GM12891 (cell line): ENCODE data around the gene ZNF425.

Experiments used
- DNase-seq: peaks from one replicate; pipeline ENCODE4 v3.0.0; 2011; ENCODE audit warnings: low spot score; ENCODE audit not compliant: insufficient read length
- FAIRE-seq: peaks from 2 replicates; lab custom pipeline; 2011; peaks lifted over from hg19 to GRCh38; lab: Jason Lieb, UNC
- PAX5 ChIP-seq: IDR thresholded peaks from 2 replicates; pipeline ENCODE4 v1.6.1; 2011; ENCODE audit warnings: low read length, moderate library complexity, mild to moderate bottlenecking; ENCODE audit not compliant: insufficient read depth, severe bottlenecking
- POLR2A ChIP-seq: IDR thresholded peaks from 2 replicates; pipeline ENCODE4 v1.6.1; 2011; ENCODE audit warnings: low read depth, low read length, control low read depth
- POLR2AphosphoS5 ChIP-seq: IDR thresholded peaks from 2 replicates; pipeline ENCODE4 v1.6.1; 2011; ENCODE audit warnings: low read depth, low read length, control low read depth
- POU2F2 ChIP-seq: IDR thresholded peaks from 2 replicates; pipeline ENCODE4 v1.6.1; 2011; ENCODE audit warnings: low read depth, mild to moderate bottlenecking, control low read depth, low read length, moderate library complexity
- SPI1 ChIP-seq: IDR thresholded peaks from 2 replicates; pipeline ENCODE4 v1.6.1; 2011; ENCODE audit warnings: low read depth, low read length, control low read depth
- TAF1 ChIP-seq: IDR thresholded peaks from 2 replicates; pipeline ENCODE4 v1.6.1; 2011; ENCODE audit warnings: low read depth, low read length, control low read depth

Gene ZNF425

GRCh38 chr7:149077594-149077993, 48.5 kb downstream of the ZNF425 start:
- no peak for TF ChIP-seq PAX5
- TF ChIP-seq SPI1: no peak
- TF ChIP-seq POLR2AphosphoS5: no peak
- no peak for TF ChIP-seq TAF1
- TF ChIP-seq POLR2A: no peak
- TF ChIP-seq POU2F2: no peak
- FAIRE-seq (no peak), DNase-seq (no peak)

DNA sequence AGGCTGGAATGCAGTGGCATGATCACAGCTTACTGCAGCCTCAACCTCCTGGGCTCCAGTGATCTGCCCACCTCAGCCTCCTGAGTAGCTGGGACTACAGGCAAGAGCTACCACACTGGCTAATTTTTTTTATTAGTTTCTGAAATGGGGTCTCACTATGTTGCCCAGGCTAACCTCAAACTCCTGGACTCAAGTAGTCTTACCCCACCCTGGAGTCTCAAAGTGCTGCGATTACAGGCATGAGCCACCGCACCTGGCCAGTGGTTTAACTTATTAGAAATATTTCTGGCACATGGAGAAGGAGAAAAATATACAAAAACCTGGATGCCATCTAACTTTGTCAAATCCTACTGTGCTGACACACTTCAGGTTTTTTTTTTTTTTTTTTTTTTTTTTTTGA, 50.8 kb downstream of the ZNF425 start:
- TF ChIP-seq POLR2AphosphoS5 (no peak), POU2F2 (no peak), TAF1 (no peak), PAX5 (no peak), POLR2A (no peak), SPI1 (no peak)
- DNase-seq (no peak), FAIRE-seq (no peak)

GRCh38 chr7:149074116-149074885, 51.8 kb downstream of the ZNF425 start:
- FAIRE-seq (no peak), DNase-seq (no peak)
- TF ChIP-seq SPI1 (no peak), POLR2AphosphoS5 (no peak), PAX5 (no peak), POLR2A (no peak), POU2F2 (no peak), TAF1 (no peak)

- no peak for FAIRE-seq
- TF ChIP-seq PAX5: no peak
- no peak for TF ChIP-seq POLR2AphosphoS5
- TF ChIP-seq SPI1: no peak
- TF ChIP-seq POLR2A: no peak
- no peak for TF ChIP-seq POU2F2
- TF ChIP-seq TAF1: no peak
- DNase-seq: no peak
These were observed 53.7 kb downstream of the ZNF425 start for GRCh38 chr7:149072438-149072775.

GRCh38 chr7:149071641-149072437, 54.3 kb downstream of the ZNF425 start:
- DNase-seq: no peak
- TF ChIP-seq POLR2AphosphoS5 (no peak), POLR2A (no peak), SPI1 (no peak), PAX5 (no peak), TAF1 (no peak), POU2F2 (no peak)
- no peak for FAIRE-seq

- DNase-seq: no peak
- FAIRE-seq: no peak
These were observed 54.9 kb downstream of the ZNF425 start for GRCh38 chr7:149071182-149071635.

DNA sequence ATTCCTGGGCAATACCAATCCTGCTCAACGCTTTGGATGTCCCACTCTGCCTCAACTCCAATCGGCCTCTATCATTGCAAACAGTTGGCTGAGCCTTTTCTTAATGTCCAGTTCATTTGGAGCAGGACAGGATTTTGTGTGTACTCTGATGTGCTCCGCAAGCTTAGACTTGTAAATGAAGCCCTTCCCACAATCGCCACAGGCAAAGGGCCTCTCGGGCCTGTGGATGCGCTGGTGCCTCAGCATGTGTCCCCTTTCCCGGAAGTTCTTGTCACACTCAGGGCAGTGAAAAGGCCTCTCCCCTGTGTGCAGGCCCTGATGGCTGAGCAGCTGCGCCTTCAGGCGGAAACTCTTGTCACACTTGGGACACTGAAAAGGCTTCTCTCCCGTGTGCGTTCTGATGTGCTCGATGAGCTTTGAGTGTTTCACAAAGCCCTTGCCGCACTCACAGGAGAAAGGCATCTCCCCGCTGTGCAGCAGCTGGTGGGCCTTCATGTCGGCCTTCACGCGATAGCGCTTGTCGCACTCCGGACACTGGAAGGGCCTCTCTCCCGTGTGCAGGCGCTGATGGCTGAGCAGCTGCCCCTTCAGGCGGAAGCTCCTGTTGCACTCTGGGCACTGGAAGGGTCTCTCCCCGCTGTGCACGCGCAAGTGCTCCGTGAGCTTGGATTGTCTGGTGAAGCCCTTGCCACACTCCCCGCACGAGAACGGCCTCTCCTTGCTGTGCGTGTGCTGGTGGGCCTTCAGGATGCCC, 55.6 kb downstream of the ZNF425 start:
- DNase-seq: no peak
- FAIRE-seq: no peak
- no peak for TF ChIP-seq POU2F2
- no peak for TF ChIP-seq PAX5
- no peak for TF ChIP-seq SPI1
- no peak for TF ChIP-seq POLR2A
- TF ChIP-seq POLR2AphosphoS5: no peak
- no peak for TF ChIP-seq TAF1

More at GRCh38 chr7:149071182-149071635, 54.9 kb downstream of the ZNF425 start:
- no peak for TF ChIP-seq POLR2A
- TF ChIP-seq POLR2AphosphoS5: no peak
- TF ChIP-seq PAX5: no peak
- TF ChIP-seq SPI1: no peak
- TF ChIP-seq TAF1: no peak
- no peak for TF ChIP-seq POU2F2

DNA sequence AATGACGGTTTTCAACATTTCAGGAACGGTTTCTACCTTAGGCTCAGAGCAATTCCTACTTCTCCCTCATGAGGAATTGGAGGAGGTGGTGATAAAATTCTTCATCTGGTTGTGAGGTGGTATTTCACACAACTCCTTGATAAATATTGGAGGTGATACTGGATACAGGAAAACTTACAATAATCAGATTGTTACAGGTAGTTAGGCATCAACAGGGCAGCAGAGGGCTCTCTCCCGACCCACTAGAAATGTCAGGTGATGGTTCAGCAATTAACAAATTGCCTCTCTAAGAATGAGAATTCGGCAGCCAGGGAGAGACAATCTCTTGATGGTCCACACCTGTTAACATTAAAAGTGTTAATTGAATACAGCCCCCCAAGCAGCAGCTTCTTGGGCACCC, 58.3 kb downstream of the ZNF425 start:
- DNase-seq: no peak
- FAIRE-seq: no peak
- TF ChIP-seq POU2F2 (no peak), POLR2AphosphoS5 (no peak), SPI1 (no peak), POLR2A (no peak), PAX5 (no peak), TAF1 (no peak)
